Naive thymus-derived CD4-positive, alpha-beta T cell (primary cell): Measurements from ENCODE around the gene CXCL12. TPM values are rescaled to one million over a fixed set of nuclear protein-coding genes. Genes with fewer than 3 reads are reported as not detected.

Experiments used
- ATAC-seq: fragments of 150-1000 bp; cut with Tn5 transposase; 2 replicates; pipeline ENCODE4 v1.10.0; 2021; ENCODE audit warnings: mild to moderate bottlenecking, moderate library complexity
- CTCF ChIA-PET: fragments of 350-600 bp; sonication (Branson Sonifier 250); formaldehyde crosslinking; loops from one replicate; lab custom pipeline; 2021; ENCODE audit warnings: antibody characterized with exemption; lab: Charles Lee
- POLR2A ChIA-PET: fragments of 350-600 bp; sonication (Branson Sonifier 250); formaldehyde crosslinking; loops from one replicate; lab custom pipeline; 2021; ENCODE audit warnings: antibody characterized with exemption, inconsistent platforms; lab: Charles Lee
- DNase-seq, 9 donors: peaks; one replicate each; pipeline versions ENCODE4 v3.0.0 to v3.0.0-alpha.2; 2020 to 2022; ENCODE audit warnings: mixed read lengths in 1 of 9
- H3K27ac ChIP-seq: one replicate; pipeline ENCODE4 v1.7.0; 2013; ENCODE audit warnings: mild to moderate bottlenecking, low read depth, low read length, moderate library complexity
- H3K27me3 ChIP-seq, 2 donors: one replicate each; pipeline ENCODE4 v1.7.0; 2013; ENCODE audit warnings: low read length in 2 of 2, mild to moderate bottlenecking in 2 of 2, moderate library complexity in 2 of 2; ENCODE audit not compliant: control insufficient read depth in 2 of 2, insufficient read depth in 2 of 2
- H3K36me3 ChIP-seq, 3 experiments: 1 replicate in 2 of 3; 2 replicates in 1 of 3; pipeline ENCODE4 v1.7.0; 2013; ENCODE audit warnings: low read length in 3 of 3, mild to moderate bottlenecking in 3 of 3, moderate library complexity in 1 of 3; ENCODE audit not compliant: insufficient read depth in 3 of 3, control insufficient read depth in 2 of 3
- H3K4me1 ChIP-seq, 2 donors: one replicate each; pipeline ENCODE4 v1.7.0; 2013; ENCODE audit warnings: low read length in 2 of 2, mild to moderate bottlenecking in 2 of 2, moderate library complexity in 1 of 2; ENCODE audit not compliant: control insufficient read depth in 2 of 2, insufficient read depth in 2 of 2
- H3K4me3 ChIP-seq: 2 replicates; pipeline ENCODE4 v1.7.0; 2013; ENCODE audit warnings: mild to moderate bottlenecking, low read length
- H3K9me3 ChIP-seq, 3 experiments: 1 replicate in 2 of 3; 2 replicates in 1 of 3; pipeline ENCODE4 v1.7.0; 2013; ENCODE audit warnings: low read length in 3 of 3; ENCODE audit not compliant: control insufficient read depth in 2 of 3
- H3K27ac Mint-ChIP-seq, 9 donors: one replicate each; pipeline ENCODE4 v1.8.0; 2020 to 2022; ENCODE audit warnings: mixed read lengths in 9 of 9, mild to moderate bottlenecking in 8 of 9, moderate library complexity in 5 of 9, inconsistent platforms in 2 of 9
- H3K27me3 Mint-ChIP-seq, 5 donors: one replicate each; pipeline ENCODE4 v1.8.0; 2021 to 2022; ENCODE audit warnings: mixed read lengths in 5 of 5, mild to moderate bottlenecking in 1 of 5
- H3K36me3 Mint-ChIP-seq, 5 donors: one replicate each; pipeline ENCODE4 v1.8.0; 2020 to 2022; ENCODE audit warnings: mixed read lengths in 5 of 5, mild to moderate bottlenecking in 3 of 5, inconsistent platforms in 1 of 5
- H3K4me1 Mint-ChIP-seq, 7 donors: one replicate each; pipeline ENCODE4 v1.8.0; 2020 to 2022; ENCODE audit warnings: mixed read lengths in 7 of 7, mild to moderate bottlenecking in 3 of 7, inconsistent platforms in 1 of 7
- H3K4me3 Mint-ChIP-seq, 10 donors: one replicate each; pipeline ENCODE4 v1.8.0; 2020 to 2022; ENCODE audit warnings: mild to moderate bottlenecking in 10 of 10, mixed read lengths in 10 of 10, moderate library complexity in 6 of 10, inconsistent platforms in 2 of 10
- H3K9me3 Mint-ChIP-seq, 11 donors: one replicate each; pipeline ENCODE4 v1.8.0; 2020 to 2022; ENCODE audit warnings: mixed read lengths in 11 of 11, mild to moderate bottlenecking in 4 of 11, inconsistent platforms in 1 of 11, moderate library complexity in 1 of 11
- intact Hi-C, 2 donors: fragments of 100-400 bp; cut with micrococcal nuclease; formaldehyde crosslinking; loops; one replicate each; pipeline ENCODE4 v1.15.1; 2023
- polyA plus RNA-seq, 2 donors: library from polyadenylated mRNA; unstranded; fragments of 300-500 nt; fragmentation: Illumina TruSeq; gene quantifications; one replicate each; pipeline ENCODE4 v1.2.3, GENCODE V29; 2021
- total RNA-seq, 6 experiments: library from RNA in 5 of 6; stranded (reverse) in 5 of 6; gene quantifications; 1 replicate in 5 of 6; 2 replicates in 1 of 6; pipeline ENCODE4 v1.2.3 and lab custom pipeline; 2021 to 2026

The CXCL12 gene
- total and polyA plus RNA-seq, 7 experiments from 2014 or later: not detected

- peaks cover 0 to 6% (median 3%) of the 10 kb centered on the region in 5 donors for H3K27me3 Mint-ChIP-seq
- no peak overlapping the region for H3K4me3 Mint-ChIP-seq
- no peaks in the 10 kb centered on the region for H3K36me3 ChIP-seq
- ChIA-PET CTCF (no interaction called here), POLR2A (no interaction called here)
- DNase-seq (no peak), ATAC-seq (no peak)
- intact Hi-C loops: no loop called here
- H3K36me3 Mint-ChIP-seq: no peaks in the 10 kb centered on the region
- no peak overlapping the region for H3K27ac Mint-ChIP-seq
- H3K27me3 ChIP-seq: no peaks in the 10 kb centered on the region
- H3K4me3 ChIP-seq: no peak overlapping the region
- no peak overlapping the region for H3K27ac ChIP-seq
- H3K4me1 ChIP-seq: no peaks in the 10 kb centered on the region
- H3K9me3 ChIP-seq: no peaks in the 10 kb centered on the region
- H3K4me1 Mint-ChIP-seq: peaks cover 0 to 3% (median 0%) of the 10 kb centered on the region in 7 donors
- H3K9me3 Mint-ChIP-seq: peaks cover 0 to 4% (median 0%) of the 10 kb centered on the region in 11 donors
These were observed 32.4 kb downstream of the CXCL12 start for GRCh38 chr10:44352316-44353127.

GRCh38 chr10:44348496-44348895 lies 36.4 kb downstream of the CXCL12 start:
- intact Hi-C loops: no loop called here
- Histone ChIP-seq H3K36me3 (no peaks in the 10 kb centered on the region), H3K4me3 (no peak overlapping the region), H3K27me3 (no peaks in the 10 kb centered on the region), H3K4me1 (no peaks in the 10 kb centered on the region), H3K27ac (no peak overlapping the region), H3K9me3 (no peaks in the 10 kb centered on the region)
- peaks cover 0 to 3% (median 0%) of the 10 kb centered on the region in 7 donors for H3K4me1 Mint-ChIP-seq
- no peak overlapping the region for H3K4me3 Mint-ChIP-seq
- peaks cover 3 to 25% (median 8%) of the 10 kb centered on the region in 5 donors for H3K27me3 Mint-ChIP-seq
- POLR2A ChIA-PET: no interaction called here
- H3K9me3 Mint-ChIP-seq: peaks cover 0 to 4% (median 0%) of the 10 kb centered on the region in 11 donors
- no peaks in the 10 kb centered on the region for H3K36me3 Mint-ChIP-seq
- H3K27ac Mint-ChIP-seq: no peak overlapping the region
- CTCF ChIA-PET: interaction anchor here (0.6 kb wide), 1 partner anchor 429 kb away, joined by 3 read pairs; no protein-coding TSS in a partner anchor
- ATAC-seq (no peak), DNase-seq (no peak)

- CTCF ChIA-PET: no interaction called here
- H3K36me3 Mint-ChIP-seq: no peaks in the 10 kb centered on the region
These were observed 37.1 kb downstream of the CXCL12 start for GRCh38 chr10:44347609-44348400.

GRCh38 chr10:44344727-44345126 lies 40.2 kb downstream of the CXCL12 start:
- peaks cover 0 to 32% (median 16%) of the 10 kb centered on the region in 5 donors for H3K27me3 Mint-ChIP-seq
- intact Hi-C loops: no loop called here
- ATAC-seq (no peak), DNase-seq (no peak)
- Histone ChIP-seq H3K27ac (no peak overlapping the region), H3K27me3 (no peaks in the 10 kb centered on the region), H3K9me3 (no peaks in the 10 kb centered on the region), H3K36me3 (no peaks in the 10 kb centered on the region), H3K4me1 (no peaks in the 10 kb centered on the region), H3K4me3 (no peak overlapping the region)
- POLR2A ChIA-PET: no interaction called here
- no peaks in the 10 kb centered on the region for H3K36me3 Mint-ChIP-seq
- no peak overlapping the region for H3K4me3 Mint-ChIP-seq
- H3K9me3 Mint-ChIP-seq: no peaks in the 10 kb centered on the region
- CTCF ChIA-PET: no interaction called here
- no peaks in the 10 kb centered on the region for H3K4me1 Mint-ChIP-seq
- H3K27ac Mint-ChIP-seq: no peak overlapping the region

More at GRCh38 chr10:44347609-44348400, 37.1 kb downstream of the CXCL12 start:
- Mint-ChIP-seq H3K4me3 (no peak overlapping the region), H3K27ac (no peak overlapping the region), H3K9me3 (peaks cover 0 to 4% (median 0%) of the 10 kb centered on the region in 11 donors), H3K27me3 (peaks cover 3 to 28% (median 11%) of the 10 kb centered on the region in 5 donors), H3K4me1 (peaks cover 0 to 3% (median 0%) of the 10 kb centered on the region in 7 donors)
- POLR2A ChIA-PET: no interaction called here
- DNase-seq (no peak), ATAC-seq (no peak)
- no peaks in the 10 kb centered on the region for H3K9me3 ChIP-seq
- no peak overlapping the region for H3K27ac ChIP-seq
- intact Hi-C loops: no loop called here
- H3K27me3 ChIP-seq: no peaks in the 10 kb centered on the region
- H3K4me3 ChIP-seq: no peak overlapping the region
- H3K36me3 ChIP-seq: no peaks in the 10 kb centered on the region
- no peaks in the 10 kb centered on the region for H3K4me1 ChIP-seq

- intact Hi-C loops: no loop called here
- H3K4me3 ChIP-seq: no peak overlapping the region
- POLR2A ChIA-PET: no interaction called here
- peaks cover 0 to 32% (median 16%) of the 10 kb centered on the region in 5 donors for H3K27me3 Mint-ChIP-seq
- CTCF ChIA-PET: no interaction called here
- ATAC-seq: no peak
- H3K9me3 ChIP-seq: no peaks in the 10 kb centered on the region
- H3K9me3 Mint-ChIP-seq: no peaks in the 10 kb centered on the region
- H3K27ac Mint-ChIP-seq: no peak overlapping the region
- no peaks in the 10 kb centered on the region for H3K4me1 Mint-ChIP-seq
- no peak overlapping the region for H3K4me3 Mint-ChIP-seq
- no peaks in the 10 kb centered on the region for H3K36me3 Mint-ChIP-seq
- H3K27me3 ChIP-seq: no peaks in the 10 kb centered on the region
- DNase-seq: no peak
- H3K36me3 ChIP-seq: no peaks in the 10 kb centered on the region
- no peaks in the 10 kb centered on the region for H3K4me1 ChIP-seq
- H3K27ac ChIP-seq: no peak overlapping the region
These were observed 41.1 kb downstream of the CXCL12 start for GRCh38 chr10:44343843-44344242.

- Mint-ChIP-seq H3K4me3 (no peak overlapping the region), H3K27ac (no peak overlapping the region), H3K27me3 (peaks cover 0 to 32% (median 16%) of the 10 kb centered on the region in 5 donors), H3K36me3 (no peaks in the 10 kb centered on the region), H3K4me1 (no peaks in the 10 kb centered on the region), H3K9me3 (no peaks in the 10 kb centered on the region)
- Histone ChIP-seq H3K36me3 (no peaks in the 10 kb centered on the region), H3K4me1 (no peaks in the 10 kb centered on the region), H3K9me3 (no peaks in the 10 kb centered on the region), H3K27ac (no peak overlapping the region), H3K27me3 (no peaks in the 10 kb centered on the region), H3K4me3 (no peak overlapping the region)
- DNase-seq: no peak
- no peak for ATAC-seq
- POLR2A ChIA-PET: no interaction called here
- CTCF ChIA-PET: no interaction called here
- intact Hi-C loops: no loop called here
These were observed 43.0 kb downstream of the CXCL12 start for GRCh38 chr10:44341886-44342285.
